Fibroblast of lung (primary cell): Measurements from ENCODE around the gene ANO6.

Experiments
- CTCF ChIP-seq, 2 donors: IDR thresholded peaks in 1 of 2; conservative IDR thresholded peaks in 1 of 2; 1 replicate in 1 of 2; 2 replicates in 1 of 2; pipeline ENCODE4 v1.5.1; 2011 to 2012; ENCODE audit warnings: low read length in 2 of 2, control low read depth in 1 of 2, inconsistent platforms in 1 of 2, low read depth in 1 of 2, mild to moderate bottlenecking in 1 of 2
- EZH2 ChIP-seq: IDR thresholded peaks from 2 replicates; pipeline ENCODE4 v1.5.1; 2012; ENCODE audit warnings: low read length, control low read depth, mild to moderate bottlenecking; ENCODE audit errors: missing control alignments

GRCh38 chr12:45224311-45224710 lies 8.4 kb downstream of the ANO6 start:
- no peak for TF ChIP-seq CTCF (conservative IDR thresholded peaks at IDR 0.05 in 1 of 2, IDR thresholded peaks at IDR 0.05 in 1 of 2; ENCODE audit: low read depth in 1 of 2, low read length in 2 of 2)
- TF ChIP-seq EZH2: no peak
